K562 (cell line): Measurements from ENCODE around the gene HLA-F. TPM values are rescaled to one million over a fixed set of nuclear protein-coding genes. Genes with fewer than 3 reads are reported as not detected.

Experiments used
- JUN ChIP-seq, 2 experiments: sonication (generic) in 1 of 2; formaldehyde crosslinking in 1 of 2; IDR thresholded peaks; 2 replicates each; pipeline versions ENCODE4 v1.6.1 to v1.8.0; 2012 to 2022; ENCODE audit warnings: borderline replicate concordance in 2 of 2, mild to moderate bottlenecking in 2 of 2, improper control_type of control experiment in 1 of 2, low read depth in 1 of 2, low read length in 1 of 2, missing genetic modification reagents in 1 of 2
- polyA plus RNA-seq, 8 experiments: library from polyadenylated mRNA; depleted of rRNA in 4 of 8; stranded (reverse) in 5 of 8; unstranded in 3 of 8; fragments of >200 nt; fragmentation: Nextera tagmentation in 2 of 8; fragmentation: Illumina TruSeq in 1 of 8; extraction: Ambion mirVana in 2 of 8; extraction: Trizol in 1 of 8; gene quantifications; 2 replicates each; pipeline versions ENCODE4 v1.2.1 to v1.2.3, GENCODE V29; 2011 to 2014; ENCODE audit warnings: inconsistent platforms in 1 of 8, missing spikeins in 1 of 8
- total RNA-seq, 7 experiments: library from RNA; depleted of rRNA in 6 of 7; stranded (reverse); fragments of >200 nt in 6 of 7; fragmentation: Illumina TruSeq in 2 of 7; extraction: Trizol in 2 of 7; gene quantifications; 2 replicates each; pipeline versions ENCODE4 v1.2.1 to v1.2.3, GENCODE V29; 2011 to 2021; ENCODE audit warnings: low replicate concordance in 1 of 7
- TF ChIP-seq, protein P1 (sequence below): fragments of 200-600 bp; sonication (generic); IDR thresholded peaks from one replicate; pipeline ENCODE4 v1.6.1; 2012; ENCODE audit warnings: mild to moderate bottlenecking, low read depth, low read length, inconsistent platforms

HLA-F gene
- total and polyA plus RNA-seq, 9 of the 15 experiments (the other 6 are each of a cell fraction or from before 2014, with no cell fraction given), result 0.40 to 0.76 (median 0.46) TPM; not detected in 6

DNA sequence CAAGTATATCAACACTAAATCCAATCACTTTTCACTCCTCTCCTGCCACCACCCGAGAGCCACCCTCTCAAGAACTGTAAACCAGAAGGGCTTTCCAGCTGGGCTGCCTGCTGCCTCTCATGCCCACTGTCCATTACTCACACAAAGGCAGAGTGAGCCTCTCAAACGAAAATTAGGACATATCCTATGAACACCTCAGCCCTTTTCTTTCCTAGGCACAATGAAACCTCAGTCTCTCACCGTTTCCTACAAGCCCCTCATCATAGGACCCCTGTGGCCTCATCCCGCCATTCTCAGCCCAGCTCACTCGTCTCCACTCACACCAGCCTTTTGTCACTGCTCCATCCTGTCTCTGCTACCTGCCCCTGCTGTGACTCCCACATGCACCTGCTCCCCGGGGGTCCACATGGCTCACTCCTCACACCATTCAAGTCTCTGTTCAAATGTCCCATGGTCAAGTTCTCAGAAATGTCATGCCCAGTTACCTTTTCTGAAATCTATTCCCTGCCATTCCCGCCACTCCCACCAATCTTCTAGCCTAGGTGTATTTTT lies 7.4 kb downstream of the HLA-F start (continued):
- TF ChIP-seq, protein P1, sequence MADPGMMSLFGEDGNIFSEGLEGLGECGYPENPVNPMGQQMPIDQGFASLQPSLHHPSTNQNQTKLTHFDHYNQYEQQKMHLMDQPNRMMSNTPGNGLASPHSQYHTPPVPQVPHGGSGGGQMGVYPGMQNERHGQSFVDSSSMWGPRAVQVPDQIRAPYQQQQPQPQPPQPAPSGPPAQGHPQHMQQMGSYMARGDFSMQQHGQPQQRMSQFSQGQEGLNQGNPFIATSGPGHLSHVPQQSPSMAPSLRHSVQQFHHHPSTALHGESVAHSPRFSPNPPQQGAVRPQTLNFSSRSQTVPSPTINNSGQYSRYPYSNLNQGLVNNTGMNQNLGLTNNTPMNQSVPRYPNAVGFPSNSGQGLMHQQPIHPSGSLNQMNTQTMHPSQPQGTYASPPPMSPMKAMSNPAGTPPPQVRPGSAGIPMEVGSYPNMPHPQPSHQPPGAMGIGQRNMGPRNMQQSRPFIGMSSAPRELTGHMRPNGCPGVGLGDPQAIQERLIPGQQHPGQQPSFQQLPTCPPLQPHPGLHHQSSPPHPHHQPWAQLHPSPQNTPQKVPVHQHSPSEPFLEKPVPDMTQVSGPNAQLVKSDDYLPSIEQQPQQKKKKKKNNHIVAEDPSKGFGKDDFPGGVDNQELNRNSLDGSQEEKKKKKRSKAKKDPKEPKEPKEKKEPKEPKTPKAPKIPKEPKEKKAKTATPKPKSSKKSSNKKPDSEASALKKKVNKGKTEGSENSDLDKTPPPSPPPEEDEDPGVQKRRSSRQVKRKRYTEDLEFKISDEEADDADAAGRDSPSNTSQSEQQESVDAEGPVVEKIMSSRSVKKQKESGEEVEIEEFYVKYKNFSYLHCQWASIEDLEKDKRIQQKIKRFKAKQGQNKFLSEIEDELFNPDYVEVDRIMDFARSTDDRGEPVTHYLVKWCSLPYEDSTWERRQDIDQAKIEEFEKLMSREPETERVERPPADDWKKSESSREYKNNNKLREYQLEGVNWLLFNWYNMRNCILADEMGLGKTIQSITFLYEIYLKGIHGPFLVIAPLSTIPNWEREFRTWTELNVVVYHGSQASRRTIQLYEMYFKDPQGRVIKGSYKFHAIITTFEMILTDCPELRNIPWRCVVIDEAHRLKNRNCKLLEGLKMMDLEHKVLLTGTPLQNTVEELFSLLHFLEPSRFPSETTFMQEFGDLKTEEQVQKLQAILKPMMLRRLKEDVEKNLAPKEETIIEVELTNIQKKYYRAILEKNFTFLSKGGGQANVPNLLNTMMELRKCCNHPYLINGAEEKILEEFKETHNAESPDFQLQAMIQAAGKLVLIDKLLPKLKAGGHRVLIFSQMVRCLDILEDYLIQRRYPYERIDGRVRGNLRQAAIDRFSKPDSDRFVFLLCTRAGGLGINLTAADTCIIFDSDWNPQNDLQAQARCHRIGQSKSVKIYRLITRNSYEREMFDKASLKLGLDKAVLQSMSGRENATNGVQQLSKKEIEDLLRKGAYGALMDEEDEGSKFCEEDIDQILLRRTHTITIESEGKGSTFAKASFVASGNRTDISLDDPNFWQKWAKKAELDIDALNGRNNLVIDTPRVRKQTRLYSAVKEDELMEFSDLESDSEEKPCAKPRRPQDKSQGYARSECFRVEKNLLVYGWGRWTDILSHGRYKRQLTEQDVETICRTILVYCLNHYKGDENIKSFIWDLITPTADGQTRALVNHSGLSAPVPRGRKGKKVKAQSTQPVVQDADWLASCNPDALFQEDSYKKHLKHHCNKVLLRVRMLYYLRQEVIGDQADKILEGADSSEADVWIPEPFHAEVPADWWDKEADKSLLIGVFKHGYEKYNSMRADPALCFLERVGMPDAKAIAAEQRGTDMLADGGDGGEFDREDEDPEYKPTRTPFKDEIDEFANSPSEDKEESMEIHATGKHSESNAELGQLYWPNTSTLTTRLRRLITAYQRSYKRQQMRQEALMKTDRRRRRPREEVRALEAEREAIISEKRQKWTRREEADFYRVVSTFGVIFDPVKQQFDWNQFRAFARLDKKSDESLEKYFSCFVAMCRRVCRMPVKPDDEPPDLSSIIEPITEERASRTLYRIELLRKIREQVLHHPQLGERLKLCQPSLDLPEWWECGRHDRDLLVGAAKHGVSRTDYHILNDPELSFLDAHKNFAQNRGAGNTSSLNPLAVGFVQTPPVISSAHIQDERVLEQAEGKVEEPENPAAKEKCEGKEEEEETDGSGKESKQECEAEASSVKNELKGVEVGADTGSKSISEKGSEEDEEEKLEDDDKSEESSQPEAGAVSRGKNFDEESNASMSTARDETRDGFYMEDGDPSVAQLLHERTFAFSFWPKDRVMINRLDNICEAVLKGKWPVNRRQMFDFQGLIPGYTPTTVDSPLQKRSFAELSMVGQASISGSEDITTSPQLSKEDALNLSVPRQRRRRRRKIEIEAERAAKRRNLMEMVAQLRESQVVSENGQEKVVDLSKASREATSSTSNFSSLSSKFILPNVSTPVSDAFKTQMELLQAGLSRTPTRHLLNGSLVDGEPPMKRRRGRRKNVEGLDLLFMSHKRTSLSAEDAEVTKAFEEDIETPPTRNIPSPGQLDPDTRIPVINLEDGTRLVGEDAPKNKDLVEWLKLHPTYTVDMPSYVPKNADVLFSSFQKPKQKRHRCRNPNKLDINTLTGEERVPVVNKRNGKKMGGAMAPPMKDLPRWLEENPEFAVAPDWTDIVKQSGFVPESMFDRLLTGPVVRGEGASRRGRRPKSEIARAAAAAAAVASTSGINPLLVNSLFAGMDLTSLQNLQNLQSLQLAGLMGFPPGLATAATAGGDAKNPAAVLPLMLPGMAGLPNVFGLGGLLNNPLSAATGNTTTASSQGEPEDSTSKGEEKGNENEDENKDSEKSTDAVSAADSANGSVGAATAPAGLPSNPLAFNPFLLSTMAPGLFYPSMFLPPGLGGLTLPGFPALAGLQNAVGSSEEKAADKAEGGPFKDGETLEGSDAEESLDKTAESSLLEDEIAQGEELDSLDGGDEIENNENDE, result no peak
- TF ChIP-seq JUN (IDR thresholded peaks at IDR 0.05; ENCODE audit: borderline replicate concordance, low read depth, low read length), result no peak
- no peak for TF ChIP-seq JUN (CRISPR knock-in tag; IDR thresholded peaks at IDR 0.05; ENCODE audit: borderline replicate concordance)
